Astrocyte of the spinal cord (primary cell): Measurements from ENCODE around the gene MAPK11.

Experiments
- DNase-seq: peaks from one replicate; pipeline ENCODE4 v3.0.0; 2011; ENCODE audit warnings: low read depth, low spot score
- H3K4me3 ChIP-seq: 2 replicates; pipeline ENCODE4 v1.5.1; 2011; ENCODE audit warnings: low read depth, mild to moderate bottlenecking, low read length, moderate library complexity
- in situ Hi-C: cut with HindIII; loops from 2 replicates; pipeline ENCODE4 v1.10.0; 2017; ENCODE audit warnings: low sequenced_read_pairs
- TF ChIP-seq, protein P1 (sequence below): IDR thresholded peaks from 2 replicates; pipeline ENCODE4 v1.5.1; 2012; ENCODE audit warnings: low read depth, mild to moderate bottlenecking, low read length, inconsistent platforms

MAPK11 gene

GRCh38 chr22:50289151-50289941, 19.2 kb upstream of the MAPK11 start:
- TF ChIP-seq, protein P1, sequence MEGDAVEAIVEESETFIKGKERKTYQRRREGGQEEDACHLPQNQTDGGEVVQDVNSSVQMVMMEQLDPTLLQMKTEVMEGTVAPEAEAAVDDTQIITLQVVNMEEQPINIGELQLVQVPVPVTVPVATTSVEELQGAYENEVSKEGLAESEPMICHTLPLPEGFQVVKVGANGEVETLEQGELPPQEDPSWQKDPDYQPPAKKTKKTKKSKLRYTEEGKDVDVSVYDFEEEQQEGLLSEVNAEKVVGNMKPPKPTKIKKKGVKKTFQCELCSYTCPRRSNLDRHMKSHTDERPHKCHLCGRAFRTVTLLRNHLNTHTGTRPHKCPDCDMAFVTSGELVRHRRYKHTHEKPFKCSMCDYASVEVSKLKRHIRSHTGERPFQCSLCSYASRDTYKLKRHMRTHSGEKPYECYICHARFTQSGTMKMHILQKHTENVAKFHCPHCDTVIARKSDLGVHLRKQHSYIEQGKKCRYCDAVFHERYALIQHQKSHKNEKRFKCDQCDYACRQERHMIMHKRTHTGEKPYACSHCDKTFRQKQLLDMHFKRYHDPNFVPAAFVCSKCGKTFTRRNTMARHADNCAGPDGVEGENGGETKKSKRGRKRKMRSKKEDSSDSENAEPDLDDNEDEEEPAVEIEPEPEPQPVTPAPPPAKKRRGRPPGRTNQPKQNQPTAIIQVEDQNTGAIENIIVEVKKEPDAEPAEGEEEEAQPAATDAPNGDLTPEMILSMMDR, result no peak
- DNase-seq, result no peak
- H3K4me3 ChIP-seq, result no peak overlapping the region
- in situ Hi-C loops, result no loop called here

DNA sequence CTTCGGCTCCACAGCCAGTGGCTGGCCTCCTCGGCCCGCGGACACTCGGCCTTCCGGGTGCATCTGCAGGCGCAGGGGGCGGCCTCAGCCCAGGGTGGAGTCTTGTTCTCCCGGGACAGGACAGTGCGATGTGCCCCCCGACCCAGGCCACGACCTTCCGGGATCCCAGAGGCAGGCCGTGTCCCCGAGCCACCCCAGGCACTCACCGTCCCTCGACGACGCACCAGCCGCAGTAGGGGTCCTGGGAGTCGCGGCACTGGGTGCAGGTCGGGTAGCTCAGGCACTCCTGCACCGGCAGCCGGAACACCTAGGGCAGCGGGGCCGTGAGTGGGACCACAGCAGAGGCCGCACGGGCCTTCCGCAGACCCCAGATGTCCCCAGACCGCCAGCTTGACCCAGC, 17.6 kb upstream of the MAPK11 start:
- TF ChIP-seq, protein P1, result no peak
- H3K4me3 ChIP-seq, result no peak overlapping the region
- in situ Hi-C loops, result no loop called here
- DNase-seq, result no peak

GRCh38 chr22:50286701-50287318, 16.6 kb upstream of the MAPK11 start:
- TF ChIP-seq, protein P1, result no peak
- in situ Hi-C loops, result no loop called here
- DNase-seq, result no peak
- H3K4me3 ChIP-seq, result no peak overlapping the region

- DNase-seq, result no peak
- TF ChIP-seq, protein P1, result no peak
- in situ Hi-C loops, result no loop called here
- H3K4me3 ChIP-seq, result no peak overlapping the region
These were observed 16.1 kb upstream of the MAPK11 start for GRCh38 chr22:50286275-50286674.

DNA sequence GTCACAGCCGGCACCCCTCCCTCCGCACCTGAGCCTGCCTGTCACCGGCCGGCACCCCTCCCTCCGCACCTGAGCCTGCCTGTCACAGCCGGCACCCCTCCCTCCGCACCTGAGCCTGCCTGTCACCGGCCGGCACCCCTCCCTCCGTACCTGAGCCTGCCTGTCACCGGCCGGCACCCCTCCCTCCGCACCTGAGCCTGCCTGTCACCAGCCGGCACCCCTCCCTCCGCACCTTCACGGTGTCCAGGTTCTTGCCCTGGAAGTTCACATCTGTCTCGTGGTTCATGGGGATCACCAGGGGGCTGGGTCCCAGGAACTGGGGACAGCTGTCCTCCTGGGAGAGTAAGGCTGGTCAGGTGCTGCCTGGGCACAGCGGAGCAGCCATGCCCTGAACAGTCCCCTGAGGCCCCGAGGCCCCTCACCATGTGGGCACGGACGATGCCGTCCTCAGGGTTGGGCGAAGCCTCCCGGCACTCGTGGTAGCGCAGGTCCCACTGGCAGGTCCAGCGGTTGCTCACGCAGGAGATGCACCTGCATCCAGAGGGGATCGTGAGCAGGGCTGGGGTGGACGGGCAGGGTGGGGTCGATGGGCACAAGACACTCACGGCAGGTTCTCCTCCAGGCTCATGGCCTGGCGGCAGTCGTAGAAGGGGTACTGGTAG, 15.5 kb upstream of the MAPK11 start:
- in situ Hi-C loops, result no loop called here
- TF ChIP-seq, protein P1, result no peak
- DNase-seq, result no peak
- no peak overlapping the region for H3K4me3 ChIP-seq

- in situ Hi-C loops, result no loop called here
- TF ChIP-seq, protein P1, result no peak
- no peak overlapping the region for H3K4me3 ChIP-seq
- no peak for DNase-seq
These were observed 14.3 kb upstream of the MAPK11 start for GRCh38 chr22:50284479-50284878.
